Measurements from ENCODE around the gene PERM1. TPM values are rescaled to one million over a fixed set of nuclear protein-coding genes. Genes with fewer than 3 reads are reported as not detected.

PERM1 gene
- total and polyA plus RNA-seq, 2 of the 13 experiments (the other 11 are each of a cell fraction or from before 2014, with no cell fraction given), result 0.04 to 0.29 TPM

DNA sequence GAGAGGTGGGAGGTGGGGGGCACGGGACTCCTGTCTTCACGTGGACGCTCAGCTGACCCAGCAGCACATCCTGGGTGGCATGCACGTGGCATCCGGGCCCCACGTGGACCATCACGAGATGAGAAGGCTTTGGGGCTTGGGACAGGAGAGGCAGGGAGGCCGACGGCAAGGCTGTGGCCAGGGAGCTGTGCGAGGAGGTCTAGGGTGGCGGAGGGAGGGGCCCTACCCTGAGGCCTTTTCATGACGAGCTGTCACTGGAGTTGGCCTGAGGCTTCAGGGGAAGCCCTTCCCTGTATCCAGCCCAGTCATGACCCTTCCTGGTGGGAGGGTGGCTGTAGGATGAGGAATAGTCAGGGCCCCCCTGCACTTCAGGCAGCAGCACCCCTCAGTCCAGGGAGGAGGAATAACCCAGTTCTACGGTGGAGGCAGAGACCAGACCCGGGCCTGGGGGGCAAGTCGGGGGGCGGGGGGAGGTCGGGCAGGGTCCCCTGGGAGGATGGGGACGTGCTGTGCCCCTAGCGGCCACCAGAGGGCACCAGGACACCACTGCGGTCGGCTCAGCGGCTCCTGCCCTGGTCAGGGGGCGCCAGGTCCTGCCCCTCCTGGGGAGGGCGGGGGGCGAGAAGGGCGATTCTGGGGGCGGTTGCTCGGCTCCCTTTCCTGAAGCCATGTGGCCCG is 2.0 kb upstream of the PERM1 start (continued):
- peak; percentile 74 for TF ChIP-seq RAD21 (CRISPR knock-in tag; IDR thresholded peaks at IDR 0.05)
- TF ChIP-seq GATAD2A (CRISPR knock-in tag; IDR thresholded peaks at IDR 0.05), result no peak
- TF ChIP-seq ZNF138 (CRISPR knock-in tag; IDR thresholded peaks at IDR 0.05; ENCODE audit: low read depth), result no peak
- no peak for TF ChIP-seq TEAD2 (CRISPR knock-in tag; IDR thresholded peaks at IDR 0.05)
- TF ChIP-seq LCORL (IDR thresholded peaks at IDR 0.05), result no peak
- no peak for TF ChIP-seq LCORL (CRISPR knock-in tag; IDR thresholded peaks at IDR 0.05)
- TF ChIP-seq RARG (CRISPR knock-in tag; IDR thresholded peaks at IDR 0.05; ENCODE audit: low read depth), result no peak
- 0 out of 2 replicates have a peak, but pooled peaks have one; percentile 32 for TF ChIP-seq ZNF891 (CRISPR knock-in tag; IDR thresholded peaks at IDR 0.05)
- TF ChIP-seq MTA3 (CRISPR knock-in tag; IDR thresholded peaks at IDR 0.05), result no peak
- no peak for TF ChIP-seq ZBTB3 (CRISPR knock-in tag; IDR thresholded peaks at IDR 0.05; ENCODE audit: borderline replicate concordance, low read depth)
- TF ChIP-seq, protein P1, sequence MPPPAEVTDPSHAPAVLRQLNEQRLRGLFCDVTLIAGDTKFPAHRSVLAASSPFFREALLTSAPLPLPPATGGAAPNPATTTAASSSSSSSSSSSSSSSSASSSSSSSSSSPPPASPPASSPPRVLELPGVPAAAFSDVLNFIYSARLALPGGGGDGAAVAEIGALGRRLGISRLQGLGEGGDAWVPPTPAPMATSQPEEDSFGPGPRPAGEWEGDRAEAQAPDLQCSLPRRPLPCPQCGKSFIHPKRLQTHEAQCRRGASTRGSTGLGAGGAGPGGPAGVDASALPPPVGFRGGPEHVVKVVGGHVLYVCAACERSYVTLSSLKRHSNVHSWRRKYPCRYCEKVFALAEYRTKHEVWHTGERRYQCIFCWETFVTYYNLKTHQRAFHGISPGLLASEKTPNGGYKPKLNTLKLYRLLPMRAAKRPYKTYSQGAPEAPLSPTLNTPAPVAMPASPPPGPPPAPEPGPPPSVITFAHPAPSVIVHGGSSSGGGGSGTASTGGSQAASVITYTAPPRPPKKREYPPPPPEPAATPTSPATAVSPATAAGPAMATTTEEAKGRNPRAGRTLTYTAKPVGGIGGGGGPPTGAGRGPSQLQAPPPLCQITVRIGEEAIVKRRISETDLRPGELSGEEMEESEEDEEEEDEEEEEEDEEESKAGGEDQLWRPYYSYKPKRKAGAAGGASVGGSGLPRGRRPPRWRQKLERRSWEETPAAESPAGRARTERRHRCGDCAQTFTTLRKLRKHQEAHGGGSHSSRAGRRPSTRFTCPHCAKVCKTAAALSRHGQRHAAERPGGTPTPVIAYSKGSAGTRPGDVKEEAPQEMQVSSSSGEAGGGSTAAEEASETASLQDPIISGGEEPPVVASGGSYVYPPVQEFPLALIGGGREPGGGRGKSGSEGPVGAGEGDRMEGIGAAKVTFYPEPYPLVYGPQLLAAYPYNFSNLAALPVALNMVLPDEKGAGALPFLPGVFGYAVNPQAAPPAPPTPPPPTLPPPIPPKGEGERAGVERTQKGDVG (CRISPR knock-in tag; IDR thresholded peaks at IDR 0.05; ENCODE audit: borderline replicate concordance), result no peak
- TF ChIP-seq, protein P2, sequence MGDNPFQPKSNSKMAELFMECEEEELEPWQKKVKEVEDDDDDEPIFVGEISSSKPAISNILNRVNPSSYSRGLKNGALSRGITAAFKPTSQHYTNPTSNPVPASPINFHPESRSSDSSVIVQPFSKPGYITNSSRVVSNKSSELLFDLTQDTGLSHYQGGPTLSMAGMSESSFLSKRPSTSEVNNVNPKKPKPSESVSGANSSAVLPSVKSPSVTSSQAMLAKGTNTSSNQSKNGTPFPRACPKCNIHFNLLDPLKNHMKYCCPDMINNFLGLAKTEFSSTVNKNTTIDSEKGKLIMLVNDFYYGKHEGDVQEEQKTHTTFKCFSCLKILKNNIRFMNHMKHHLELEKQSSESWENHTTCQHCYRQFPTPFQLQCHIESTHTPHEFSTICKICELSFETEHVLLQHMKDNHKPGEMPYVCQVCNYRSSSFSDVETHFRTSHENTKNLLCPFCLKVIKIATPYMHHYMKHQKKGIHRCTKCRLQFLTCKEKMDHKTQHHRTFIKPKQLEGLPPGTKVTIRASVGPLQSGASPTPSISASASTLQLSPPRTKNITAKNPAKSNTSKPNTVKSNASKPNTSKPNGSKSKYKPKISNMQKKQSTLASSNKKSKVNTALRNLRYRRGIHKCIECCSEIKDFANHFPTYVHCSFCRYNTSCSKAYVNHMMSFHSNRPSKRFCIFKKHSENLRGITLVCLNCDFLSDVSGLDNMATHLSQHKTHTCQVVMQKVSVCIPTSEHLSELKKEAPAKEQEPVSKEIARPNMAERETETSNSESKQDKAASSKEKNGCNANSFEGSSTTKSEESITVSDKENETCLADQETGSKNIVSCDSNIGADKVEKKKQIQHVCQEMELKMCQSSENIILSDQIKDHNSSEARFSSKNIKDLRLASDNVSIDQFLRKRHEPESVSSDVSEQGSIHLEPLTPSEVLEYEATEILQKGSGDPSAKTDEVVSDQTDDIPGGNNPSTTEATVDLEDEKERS (CRISPR knock-in tag; IDR thresholded peaks at IDR 0.05), result no peak
- no peak for TF ChIP-seq JUN (CRISPR knock-in tag; IDR thresholded peaks at IDR 0.05)
- no peak for TF ChIP-seq CEBPB (IDR thresholded peaks at IDR 0.05; ENCODE audit: borderline replicate concordance, low read depth, low read length)
- TF ChIP-seq, protein P3, sequence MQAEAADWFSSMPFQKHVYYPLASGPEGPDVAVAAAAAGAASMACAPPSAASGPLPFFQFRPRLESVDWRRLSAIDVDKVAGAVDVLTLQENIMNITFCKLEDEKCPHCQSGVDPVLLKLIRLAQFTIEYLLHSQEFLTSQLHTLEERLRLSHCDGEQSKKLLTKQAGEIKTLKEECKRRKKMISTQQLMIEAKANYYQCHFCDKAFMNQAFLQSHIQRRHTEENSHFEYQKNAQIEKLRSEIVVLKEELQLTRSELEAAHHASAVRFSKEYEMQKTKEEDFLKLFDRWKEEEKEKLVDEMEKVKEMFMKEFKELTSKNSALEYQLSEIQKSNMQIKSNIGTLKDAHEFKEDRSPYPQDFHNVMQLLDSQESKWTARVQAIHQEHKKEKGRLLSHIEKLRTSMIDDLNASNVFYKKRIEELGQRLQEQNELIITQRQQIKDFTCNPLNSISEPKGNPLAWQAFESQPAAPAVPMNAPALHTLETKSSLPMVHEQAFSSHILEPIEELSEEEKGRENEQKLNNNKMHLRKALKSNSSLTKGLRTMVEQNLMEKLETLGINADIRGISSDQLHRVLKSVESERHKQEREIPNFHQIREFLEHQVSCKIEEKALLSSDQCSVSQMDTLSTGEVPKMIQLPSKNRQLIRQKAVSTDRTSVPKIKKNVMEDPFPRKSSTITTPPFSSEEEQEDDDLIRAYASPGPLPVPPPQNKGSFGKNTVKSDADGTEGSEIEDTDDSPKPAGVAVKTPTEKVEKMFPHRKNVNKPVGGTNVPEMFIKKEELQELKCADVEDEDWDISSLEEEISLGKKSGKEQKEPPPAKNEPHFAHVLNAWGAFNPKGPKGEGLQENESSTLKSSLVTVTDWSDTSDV (CRISPR knock-in tag; IDR thresholded peaks at IDR 0.05), result 0 out of 2 replicates have a peak, but pooled peaks have one; percentile 40
- no peak for TF ChIP-seq HDAC2 (CRISPR knock-in tag; IDR thresholded peaks at IDR 0.05)
- TF ChIP-seq STAT5B (CRISPR knock-in tag; IDR thresholded peaks at IDR 0.05), result no peak
- TF ChIP-seq SIX1 (CRISPR knock-in tag; IDR thresholded peaks at IDR 0.05; ENCODE audit: borderline replicate concordance), result no peak
- TF ChIP-seq ZNF326 (CRISPR knock-in tag; IDR thresholded peaks at IDR 0.05; ENCODE audit: borderline replicate concordance), result no peak
- TF ChIP-seq PHF8 (CRISPR knock-in tag; IDR thresholded peaks at IDR 0.05), result no peak
